Cardiac fibroblast (primary cell): ENCODE measurements around the gene MRPS21.

ENCODE experiments used
- DNase-seq, 2 donors: peaks; one replicate each; pipeline versions ENCODE4 v3.0.0 to v3.0.0-alpha.2; 2010; ENCODE audit warnings: low read depth in 2 of 2
- H3K4me3 ChIP-seq, 2 donors: replicated peaks in 1 of 2; 1 replicate in 1 of 2; 2 replicates in 1 of 2; pipeline ENCODE4 v1.5.1; 2011; ENCODE audit warnings: low read depth in 2 of 2, low read length in 2 of 2, mild to moderate bottlenecking in 2 of 2, moderate library complexity in 1 of 2
- CTCF ChIP-seq: IDR thresholded peaks from one replicate; pipeline ENCODE4 v1.5.1; 2011; ENCODE audit warnings: low read depth, mild to moderate bottlenecking, low read length, inconsistent platforms

The MRPS21 gene

GRCh38 chr1:150268705-150269403 is 24.8 kb upstream of the MRPS21 start, which contains the start of gene APH1A:
Gene APH1A (minus strand): TSS chr1:150269016. CDS start chr1:150268810, 206 bp downstream.
- peak within 1 kb of the TSS; percentile 90 to 98 for H3K4me3 ChIP-seq
- no peak for TF ChIP-seq CTCF
- peak; percentile 97 to 98 for DNase-seq

- no peak for DNase-seq
- TF ChIP-seq CTCF: no peak
- peak overlapping the region; percentile 90 to 98 for H3K4me3 ChIP-seq
Measured at GRCh38 chr1:150269451-150269850, 24.2 kb upstream of the MRPS21 start.

GRCh38 chr1:150271291-150271959 is 22.2 kb upstream of the MRPS21 start:
- no peak for TF ChIP-seq CTCF
- no peak for DNase-seq
- no peak overlapping the region for H3K4me3 ChIP-seq

GRCh38 chr1:150273311-150273710 is 20.4 kb upstream of the MRPS21 start:
- H3K4me3 ChIP-seq: peak overlapping the region in 1 of 2 donors; percentile 45
- DNase-seq: peak in 1 of 2 donors; percentile 53
- TF ChIP-seq CTCF: no peak

GRCh38 chr1:150280138-150280707 is 13.4 kb upstream of the MRPS21 start:
- DNase-seq: no peak
- TF ChIP-seq CTCF: no peak
- no peak overlapping the region for H3K4me3 ChIP-seq

GRCh38 chr1:150281221-150281757 is 12.4 kb upstream of the MRPS21 start:
- DNase-seq: peak; percentile 81
- peak; percentile 70 for TF ChIP-seq CTCF
- H3K4me3 ChIP-seq: peak overlapping the region; percentile 53 to 62
